GM18519 (cell line): ENCODE measurements around the gene BBLN.

Experiments used
- ATAC-seq: cut with Tn5 transposase; IDR thresholded peaks from one replicate; pipeline ENCODE4 v1.9.1; 2021; ENCODE audit warnings: mild to moderate bottlenecking, moderate library complexity; ENCODE audit not compliant: unreplicated experiment, low FRiP score

Gene BBLN

DNA sequence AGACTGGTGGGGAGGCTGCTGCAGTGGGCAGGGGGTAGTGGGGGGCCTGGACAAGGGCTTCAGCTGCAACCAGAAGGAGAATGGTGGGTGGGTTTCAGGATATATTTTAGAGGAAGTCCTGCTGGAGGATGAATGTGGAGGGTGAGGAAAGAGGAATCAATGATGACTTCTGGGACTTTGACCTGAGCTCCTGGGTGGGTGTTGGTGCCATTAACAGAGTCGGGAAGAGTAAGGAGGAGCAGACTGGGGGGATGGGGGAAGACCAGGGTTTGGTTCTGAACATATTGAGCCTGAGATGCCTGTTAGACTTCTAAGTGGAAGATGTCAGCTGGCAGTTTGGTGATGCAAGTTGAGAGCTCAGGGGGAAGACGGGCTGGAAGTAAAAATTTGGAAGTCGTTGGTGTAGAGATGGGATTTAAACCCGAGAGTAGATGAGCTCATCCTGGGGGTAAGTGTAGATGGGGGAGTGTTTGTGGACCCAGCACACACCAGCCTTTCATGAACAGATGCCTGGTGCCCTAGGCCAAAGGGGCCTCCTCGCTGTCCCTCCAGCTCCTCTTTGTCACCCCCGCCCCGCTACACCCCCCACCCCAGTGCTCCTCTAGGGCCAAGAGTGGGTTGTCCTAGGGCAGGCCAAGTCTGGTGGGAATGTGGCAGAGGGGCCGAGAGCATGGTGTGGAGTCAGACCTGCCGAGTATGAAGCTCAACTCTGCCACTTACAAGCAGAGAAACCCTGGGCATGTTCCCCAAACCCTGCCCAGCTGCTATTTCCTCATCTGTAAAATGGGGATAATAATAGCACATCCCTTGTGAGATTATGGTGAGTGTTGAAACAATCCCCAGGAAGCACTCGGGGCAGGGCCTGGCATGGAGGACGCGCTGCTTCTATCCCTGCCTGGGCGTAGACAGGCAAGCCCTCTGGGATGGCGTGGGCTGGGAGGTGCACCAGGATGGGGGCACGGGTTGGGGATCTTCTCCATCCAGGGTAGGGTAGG is 47.1 kb downstream of the BBLN start:
- no peak for ATAC-seq

DNA sequence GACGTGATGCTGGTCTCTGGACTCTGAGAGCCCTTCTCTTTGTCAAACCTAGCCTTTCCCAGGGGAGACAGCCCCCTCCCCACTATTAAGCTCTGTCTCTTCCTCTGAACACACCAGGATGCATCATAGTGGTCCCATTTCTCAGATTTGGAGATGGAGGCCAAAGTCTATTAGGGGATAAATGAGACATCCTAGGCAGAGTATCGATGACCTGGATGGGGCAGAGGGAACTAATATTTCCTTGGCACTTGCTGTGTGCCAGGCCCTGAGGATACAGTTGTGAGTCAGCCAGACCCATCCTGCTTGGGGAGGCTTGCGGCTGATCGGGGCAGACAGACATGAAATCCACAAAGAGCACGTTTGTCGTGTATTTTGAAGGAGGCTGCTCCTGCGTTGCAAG is 48.3 kb downstream of the BBLN start:
- no peak for ATAC-seq

DNA sequence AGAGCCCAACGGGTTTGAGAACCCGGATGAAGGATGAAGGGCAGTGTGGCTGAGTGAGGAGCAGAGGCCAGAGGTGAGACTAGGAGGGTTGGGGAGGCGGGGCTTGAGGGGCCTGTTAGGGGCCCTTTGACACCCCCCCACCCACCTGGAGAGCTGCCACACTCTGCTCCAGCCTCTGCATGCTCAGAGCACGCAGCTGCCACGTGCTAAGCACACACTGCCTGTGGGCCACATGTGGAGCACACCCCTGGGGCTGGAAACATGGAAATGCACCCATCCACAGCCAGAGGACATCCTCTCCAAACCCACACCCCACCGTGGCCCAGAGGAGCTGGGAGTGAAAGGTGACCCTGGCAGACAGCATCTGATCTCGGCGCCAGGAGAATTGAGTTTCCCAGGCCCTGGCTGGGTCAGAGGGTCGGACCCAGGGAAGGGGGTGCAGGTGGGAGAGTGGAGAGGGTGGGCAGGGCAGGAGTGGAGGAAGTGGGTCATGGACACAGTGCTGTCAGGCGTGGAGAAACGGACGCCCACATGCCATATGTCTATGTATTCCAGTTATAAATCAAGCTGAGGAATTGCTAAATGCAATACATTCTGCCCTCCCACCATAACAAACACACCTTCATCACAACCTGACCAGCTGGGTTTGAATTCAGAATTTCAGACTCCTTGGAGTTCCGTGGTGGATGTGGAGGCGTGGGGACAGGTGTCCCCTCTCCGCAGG is 49.0 kb downstream of the BBLN start:
- ATAC-seq: no peak

DNA sequence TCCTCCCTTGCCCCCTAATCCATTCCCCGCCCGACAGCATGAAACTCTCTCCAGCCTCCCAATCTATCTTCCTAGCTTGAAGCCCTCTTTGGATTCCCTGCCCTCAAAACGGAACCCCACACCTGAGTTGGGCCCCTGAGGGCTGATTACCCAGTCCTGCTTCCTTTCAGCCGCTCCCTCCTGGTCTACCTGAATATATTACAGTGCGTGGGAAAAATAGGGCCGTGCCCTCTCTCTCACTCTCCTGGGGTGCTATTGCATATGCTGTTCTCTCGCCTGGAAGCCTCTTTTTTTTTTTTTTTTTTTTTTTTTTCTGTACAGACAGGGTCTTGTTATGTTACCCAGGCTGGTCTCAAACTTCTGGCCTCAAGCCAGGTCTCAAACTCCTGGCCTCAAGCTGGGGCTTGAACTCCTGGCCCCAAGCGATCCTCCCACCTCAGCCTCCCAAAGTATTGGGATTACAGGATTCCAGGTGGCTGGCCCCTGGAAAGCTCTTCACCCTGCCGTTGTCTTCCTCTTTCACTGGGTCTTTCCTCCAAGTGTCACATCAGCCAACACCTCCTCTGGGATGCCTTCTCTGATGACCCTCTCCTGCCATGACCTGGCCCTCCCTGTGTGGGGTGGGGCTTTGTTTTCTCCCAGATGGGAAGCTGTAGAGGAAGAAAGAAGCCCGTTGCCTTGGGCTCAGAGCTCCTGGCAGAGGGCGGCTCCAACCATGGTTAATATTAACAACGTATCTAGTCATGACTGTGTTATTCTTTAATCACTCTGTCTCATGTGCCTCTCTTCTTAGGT is 51.3 kb downstream of the BBLN start:
- no peak for ATAC-seq

DNA sequence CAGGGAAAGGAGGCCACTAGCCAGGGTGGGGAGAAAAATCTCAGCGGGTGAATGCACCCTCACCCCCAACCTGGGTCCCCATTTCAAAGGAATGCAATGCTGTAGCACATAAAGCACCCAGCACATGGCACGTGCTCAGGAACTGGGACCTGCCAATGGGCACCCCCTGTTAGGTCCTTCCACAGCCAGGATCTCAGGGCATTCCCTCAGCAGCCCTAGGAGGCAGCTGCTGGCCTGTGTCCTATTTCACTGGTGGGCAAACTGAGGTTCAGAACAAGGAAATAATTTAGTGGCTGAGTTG is 51.9 kb downstream of the BBLN start:
- ATAC-seq: no peak
